HFFc6 (cell line): ENCODE results near the gene FAM222B. TPM values are rescaled to one million over a fixed set of nuclear protein-coding genes. Genes with fewer than 3 reads are reported as not detected.

Experiments used
- DNase-seq: peaks from one replicate; pipeline ENCODE4 v3.0.0-alpha.2; 2018
- H3K27ac Mint-ChIP-seq: 2 replicates; pipeline ENCODE4 v1.8.0; 2020; ENCODE audit warnings: mild to moderate bottlenecking, mixed read lengths
- H3K27me3 Mint-ChIP-seq: 2 replicates; pipeline ENCODE4 v1.8.0; 2021; ENCODE audit warnings: mild to moderate bottlenecking, moderate library complexity, mixed read lengths; ENCODE audit not compliant: insufficient read depth
- H3K36me3 Mint-ChIP-seq: 2 replicates; pipeline ENCODE4 v1.8.0; 2021; ENCODE audit warnings: low read depth, mixed read lengths
- H3K4me1 Mint-ChIP-seq: 2 replicates; pipeline ENCODE4 v1.8.0; 2020; ENCODE audit warnings: low read depth, mixed read lengths
- H3K4me3 Mint-ChIP-seq: 2 replicates; pipeline ENCODE4 v1.8.0; 2020; ENCODE audit warnings: mild to moderate bottlenecking, moderate library complexity, mixed read lengths
- H3K9me3 Mint-ChIP-seq: 2 replicates; pipeline ENCODE4 v1.8.0; 2020; ENCODE audit warnings: mild to moderate bottlenecking, mixed read lengths
- total RNA-seq, 6 experiments: library from RNA; stranded (reverse); fragmentation: NEBNext Ultra II Directional; extraction: Animal tissue kit (Norgen Biotek cat#: 25700); gene quantifications; 2 replicates in 1 of 6; 3 replicates in 5 of 6; pipeline ENCODE4 v1.2.3, GENCODE V29; 2021
- TF ChIP-seq, protein P1 (sequence below): fragments of 200-600 bp; sonication (generic); IDR thresholded peaks from 2 replicates; pipeline ENCODE4 v1.5.0; 2021; ENCODE audit warnings: antibody characterized with exemption, mild to moderate bottlenecking

The FAM222B gene
- total RNA-seq, 6 experiments from 2014 or later = 14.5 to 17.2 (median 16.6) TPM

DNA sequence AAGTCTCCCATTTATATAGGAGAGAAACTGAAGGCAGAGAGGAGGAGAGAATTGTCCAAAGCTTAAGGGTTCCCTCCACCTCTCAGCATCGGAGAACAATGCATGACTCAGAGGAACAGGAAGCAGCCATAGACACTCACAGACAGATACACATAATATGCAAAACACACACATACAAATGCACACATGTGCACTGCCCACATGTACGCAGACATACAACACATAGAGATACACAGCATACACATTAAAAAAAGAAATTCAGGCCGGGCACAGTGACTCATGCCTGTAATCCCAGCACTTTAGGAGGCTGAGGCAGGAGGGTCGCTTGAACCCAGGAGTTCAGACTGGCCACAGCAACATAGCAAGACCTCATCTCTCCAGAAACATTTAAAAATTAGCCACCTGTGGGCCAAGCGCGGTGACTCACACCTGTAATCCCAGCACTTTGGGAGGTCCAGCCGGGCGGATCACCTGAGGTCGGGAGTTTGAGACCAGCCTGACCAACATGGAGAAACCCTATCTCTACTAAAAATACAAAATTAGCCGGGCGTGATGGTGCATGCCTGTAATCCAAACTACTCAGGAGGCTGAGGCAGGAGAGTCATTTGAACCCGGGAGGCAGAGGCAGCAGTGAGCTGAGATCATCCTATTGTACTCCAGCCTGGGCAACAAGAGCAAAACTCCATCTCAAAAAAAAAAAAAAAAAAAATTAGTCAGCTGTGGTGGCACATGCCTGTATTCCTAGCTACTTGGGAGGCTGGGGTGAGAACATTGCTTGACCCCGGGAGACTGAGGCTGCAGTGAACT is 23.6 kb upstream of the FAM222B start:
- no peak for DNase-seq
- TF ChIP-seq, protein P1, sequence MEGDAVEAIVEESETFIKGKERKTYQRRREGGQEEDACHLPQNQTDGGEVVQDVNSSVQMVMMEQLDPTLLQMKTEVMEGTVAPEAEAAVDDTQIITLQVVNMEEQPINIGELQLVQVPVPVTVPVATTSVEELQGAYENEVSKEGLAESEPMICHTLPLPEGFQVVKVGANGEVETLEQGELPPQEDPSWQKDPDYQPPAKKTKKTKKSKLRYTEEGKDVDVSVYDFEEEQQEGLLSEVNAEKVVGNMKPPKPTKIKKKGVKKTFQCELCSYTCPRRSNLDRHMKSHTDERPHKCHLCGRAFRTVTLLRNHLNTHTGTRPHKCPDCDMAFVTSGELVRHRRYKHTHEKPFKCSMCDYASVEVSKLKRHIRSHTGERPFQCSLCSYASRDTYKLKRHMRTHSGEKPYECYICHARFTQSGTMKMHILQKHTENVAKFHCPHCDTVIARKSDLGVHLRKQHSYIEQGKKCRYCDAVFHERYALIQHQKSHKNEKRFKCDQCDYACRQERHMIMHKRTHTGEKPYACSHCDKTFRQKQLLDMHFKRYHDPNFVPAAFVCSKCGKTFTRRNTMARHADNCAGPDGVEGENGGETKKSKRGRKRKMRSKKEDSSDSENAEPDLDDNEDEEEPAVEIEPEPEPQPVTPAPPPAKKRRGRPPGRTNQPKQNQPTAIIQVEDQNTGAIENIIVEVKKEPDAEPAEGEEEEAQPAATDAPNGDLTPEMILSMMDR = no peak
- Mint-ChIP-seq H3K36me3 (no peaks in the 10 kb centered on the region), H3K9me3 (no peaks in the 10 kb centered on the region), H3K4me3 (no peak overlapping the region), H3K27ac (no peak overlapping the region), H3K4me1 (peaks cover 5% of the 10 kb centered on the region), H3K27me3 (peaks cover 2% of the 10 kb centered on the region)

DNA sequence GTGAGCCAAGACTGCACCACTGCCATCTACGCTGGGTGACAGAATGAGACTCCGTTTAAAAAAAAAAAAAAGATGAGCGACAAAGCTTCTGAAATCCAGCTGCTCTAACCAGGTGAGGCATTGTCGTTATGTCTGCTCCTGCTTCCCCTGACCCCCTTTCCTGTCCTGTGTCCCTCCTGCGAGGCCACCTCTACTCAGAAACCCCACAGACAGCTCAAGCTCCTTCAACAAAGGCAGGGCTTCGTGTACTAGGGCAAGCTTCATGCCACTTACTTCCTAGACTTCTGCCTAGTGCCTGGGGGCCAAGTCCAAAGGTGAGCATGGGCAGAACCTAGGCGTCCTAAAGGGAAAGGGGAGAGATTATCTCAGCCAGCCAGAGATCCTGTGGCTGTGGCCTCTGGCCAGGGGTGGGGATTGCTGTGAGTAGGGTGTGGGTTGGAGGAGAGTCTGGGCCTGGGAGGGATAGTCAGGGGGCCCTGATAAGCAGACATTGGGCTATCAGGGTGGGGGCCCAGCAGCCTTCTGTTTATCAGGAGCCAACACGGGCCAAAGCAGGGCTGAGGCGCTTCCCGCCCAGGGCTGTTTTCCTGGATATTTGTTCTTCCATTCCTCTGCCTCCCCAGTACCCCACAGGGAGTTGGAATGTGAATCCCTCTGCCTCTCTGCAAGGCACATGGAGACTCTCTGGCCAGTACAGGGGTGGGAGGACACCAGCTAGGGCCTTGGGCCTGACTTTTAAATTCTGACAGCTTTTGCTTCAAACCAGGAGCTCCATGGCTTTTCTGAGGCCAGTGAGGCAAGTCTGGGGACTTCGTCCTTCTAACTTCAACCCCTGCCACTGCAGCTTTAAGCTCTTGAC is 22.6 kb upstream of the FAM222B start:
- no peak for DNase-seq
- Mint-ChIP-seq H3K4me3 (no peak overlapping the region), H3K4me1 (peaks cover 5% of the 10 kb centered on the region), H3K9me3 (no peaks in the 10 kb centered on the region), H3K36me3 (no peaks in the 10 kb centered on the region), H3K27me3 (peaks cover 2% of the 10 kb centered on the region), H3K27ac (no peak overlapping the region)
- TF ChIP-seq, protein P1 = no peak

DNA sequence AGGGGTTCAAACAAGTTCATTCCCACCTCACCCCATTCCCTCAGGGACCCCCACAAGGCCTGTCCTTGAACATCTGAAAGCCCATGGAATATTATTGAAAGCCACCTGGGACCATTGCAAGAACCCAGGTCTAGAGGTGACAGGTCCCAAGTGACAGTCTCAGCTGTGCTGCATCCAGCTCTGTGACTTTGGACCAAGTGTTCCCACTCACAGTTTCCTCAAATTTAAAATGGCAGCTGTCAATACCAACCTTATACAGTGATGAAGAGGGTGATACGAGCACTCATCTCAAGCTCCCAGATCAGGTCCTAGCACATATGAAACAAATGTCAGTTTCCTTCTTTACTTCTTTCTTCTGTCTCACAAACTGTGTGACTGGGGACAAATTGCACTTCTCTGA is 21.4 kb upstream of the FAM222B start:
- Mint-ChIP-seq H3K9me3 (no peaks in the 10 kb centered on the region), H3K36me3 (no peaks in the 10 kb centered on the region), H3K27me3 (peaks cover 2% of the 10 kb centered on the region), H3K4me1 (peaks cover 5% of the 10 kb centered on the region), H3K27ac (no peak overlapping the region), H3K4me3 (no peak overlapping the region)
- TF ChIP-seq, protein P1 = no peak
- no peak for DNase-seq

DNA sequence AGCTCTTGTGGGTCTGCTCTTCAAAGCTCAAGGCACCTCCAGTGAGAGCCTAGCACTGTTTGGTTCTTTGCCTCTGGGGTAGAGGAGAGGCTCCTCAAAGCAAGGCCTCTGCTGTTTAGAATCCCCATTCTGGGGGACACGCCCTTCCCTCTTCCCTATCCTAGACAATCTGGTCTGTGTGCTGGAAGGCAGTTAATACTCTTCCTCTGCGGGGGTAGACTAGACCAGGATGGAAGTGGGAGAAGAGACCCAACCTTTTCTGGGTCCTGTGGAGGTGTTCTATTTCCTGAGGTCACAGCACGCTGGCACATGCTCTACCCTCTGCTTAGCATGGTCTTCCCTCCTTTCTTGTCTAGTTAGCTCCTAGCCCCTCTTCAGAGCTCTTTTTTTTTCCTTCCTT is 20.0 kb upstream of the FAM222B start:
- peaks cover 5% of the 10 kb centered on the region for H3K4me1 Mint-ChIP-seq
- no peaks in the 10 kb centered on the region for H3K9me3 Mint-ChIP-seq

More for the DNA sequence above, 20.0 kb upstream of the FAM222B start:
- Mint-ChIP-seq H3K4me3 (no peak overlapping the region), H3K27ac (no peak overlapping the region), H3K27me3 (peaks cover 2% of the 10 kb centered on the region), H3K36me3 (0 out of 2 replicates have a peak, but pooled peaks cover 9% of the 10 kb centered on the region)
- TF ChIP-seq, protein P1 = no peak
- DNase-seq = no peak
